HG03135 (cell line): Measurements from ENCODE around the gene KRTAP10-7.
"Not testable (repeated sequence)": the region's sequence is repeated elsewhere in the genome, so short reads cannot be mapped to it uniquely, and the experiment has no call there.

Source experiments
- ATAC-seq: cut with Tn5 transposase; IDR thresholded peaks from one replicate; pipeline ENCODE4 v1.9.1; 2021; ENCODE audit warnings: mild to moderate bottlenecking, moderate library complexity; ENCODE audit not compliant: unreplicated experiment

KRTAP10-7 gene

DNA sequence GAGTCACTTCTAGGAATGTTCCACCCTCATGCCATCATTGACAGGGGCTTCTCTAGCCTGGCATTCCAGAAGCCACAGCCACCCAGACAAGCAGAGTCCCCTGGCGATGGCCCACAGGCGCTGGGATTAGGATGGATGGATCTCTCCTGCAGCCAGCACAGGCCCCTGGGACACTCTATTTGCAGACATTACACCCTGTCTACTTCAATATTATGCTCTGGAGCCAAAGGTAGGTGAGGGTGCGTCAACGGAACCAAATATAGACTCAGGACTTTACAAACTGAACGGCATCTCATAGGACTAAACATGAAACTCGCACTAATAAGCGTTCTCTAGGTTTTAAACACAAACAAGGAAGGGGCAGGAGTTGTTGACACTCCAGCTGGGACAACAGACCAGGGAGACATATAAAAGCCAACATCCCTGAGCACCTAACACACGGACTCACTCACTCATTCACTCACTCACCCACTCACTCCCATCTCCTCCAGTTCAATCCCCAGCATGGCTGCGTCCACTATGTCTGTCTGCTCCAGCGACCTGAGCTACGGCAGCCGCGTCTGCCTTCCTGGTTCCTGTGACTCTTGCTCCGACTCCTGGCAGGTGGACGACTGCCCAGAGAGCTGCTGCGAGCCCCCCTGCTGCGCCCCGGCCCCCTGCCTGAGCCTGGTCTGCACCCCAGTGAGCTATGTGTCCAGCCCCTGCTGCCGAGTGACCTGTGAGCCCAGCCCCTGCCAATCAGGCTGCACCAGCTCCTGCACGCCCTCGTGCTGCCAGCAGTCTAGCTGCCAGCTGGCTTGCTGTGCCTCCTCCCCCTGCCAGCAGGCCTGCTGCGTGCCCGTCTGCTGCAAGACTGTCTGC is at the start of gene KRTAP10-7:
Gene KRTAP10-7, plus strand, starts transcription at position 480 of the 861 bp plus-strand sequence. Its CDS starts 25 bp downstream, at position 505.
- ATAC-seq = not testable (repeated sequence)

DNA sequence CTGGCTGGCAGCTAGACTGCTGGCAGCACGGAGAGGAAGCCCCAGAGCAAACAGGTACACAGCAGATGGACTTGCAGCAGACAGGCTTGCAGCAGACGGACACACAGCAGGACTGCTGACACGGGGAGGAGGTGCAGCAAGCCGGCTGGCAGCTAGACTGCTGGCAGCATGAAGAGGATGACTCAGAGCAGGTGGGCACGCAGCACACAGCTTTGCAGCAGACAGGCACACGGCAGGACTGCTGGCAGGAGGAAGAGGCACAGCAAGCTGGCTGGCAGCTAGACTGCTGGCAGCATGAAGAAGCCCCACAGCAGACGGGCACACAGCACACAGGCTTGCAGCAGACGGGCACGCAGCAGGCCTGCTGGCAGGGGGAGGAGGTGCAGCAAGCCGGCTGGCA is 49.6 kb upstream of the KRTAP10-7 start:
- ATAC-seq = no peak

GRCh38 chr21:44551340-44551961 is 48.9 kb upstream of the KRTAP10-7 start, which contains the start of gene KRTAP10-2:
KRTAP10-2 (minus strand) TSS chr21:44551505; CDS start chr21:44551458, 47 bp downstream.
- ATAC-seq = no peak

GRCh38 chr21:44552136-44552535 is 48.3 kb upstream of the KRTAP10-7 start:
- ATAC-seq = no peak

- ATAC-seq = no peak
Observed at GRCh38 chr21:44552681-44553080, 47.7 kb upstream of the KRTAP10-7 start.

DNA sequence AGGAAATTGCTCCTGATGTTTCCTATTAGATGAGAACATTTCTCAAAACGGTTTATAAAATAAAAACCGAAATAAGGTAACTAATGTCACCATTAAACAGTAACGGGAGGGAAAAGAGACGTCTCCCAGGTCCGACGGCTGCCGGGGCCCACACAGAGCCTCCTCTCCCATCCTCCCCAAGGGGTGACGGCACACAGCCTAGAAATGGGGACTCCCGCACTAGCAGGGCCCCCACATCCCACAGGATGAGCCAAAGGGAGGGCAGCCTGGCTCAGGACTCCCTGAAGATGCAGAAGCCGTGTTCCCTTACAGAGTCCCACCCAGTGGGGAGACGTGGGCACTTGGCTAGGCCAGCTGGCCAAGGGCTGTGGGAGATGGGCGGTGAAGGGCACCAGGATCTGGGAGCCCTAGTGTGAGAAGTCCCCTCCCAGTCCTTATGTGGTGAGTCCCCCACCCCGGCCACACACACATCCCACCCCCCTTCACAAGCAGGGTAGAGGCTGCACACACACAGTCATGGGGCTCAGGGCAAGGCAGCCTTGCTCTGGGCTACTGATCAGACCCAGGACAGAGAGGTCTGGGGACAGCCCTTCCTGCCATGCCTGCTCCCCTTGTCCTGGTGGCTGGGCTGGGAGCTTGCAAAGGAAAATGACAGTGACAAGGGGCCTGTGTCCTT is 45.1 kb upstream of the KRTAP10-7 start:
- no peak for ATAC-seq

DNA sequence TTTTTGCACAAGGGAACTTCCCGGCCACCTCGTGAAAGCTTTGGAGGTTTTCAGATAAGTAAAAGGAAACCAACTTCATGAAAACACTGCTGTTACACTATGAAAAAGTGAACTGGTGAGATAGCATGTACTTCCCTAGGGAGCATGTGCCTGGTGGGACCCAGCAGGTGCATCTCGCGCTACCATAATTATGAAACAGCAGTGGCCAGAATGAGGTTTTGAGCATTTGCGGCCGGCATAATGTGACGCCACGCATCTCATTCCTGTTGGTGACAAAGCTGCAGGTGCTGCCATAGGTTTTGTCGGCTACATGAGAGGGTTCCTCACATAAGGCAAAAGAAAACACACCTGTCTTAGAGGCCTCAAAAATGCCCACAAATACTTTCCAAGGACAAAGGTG is 43.5 kb upstream of the KRTAP10-7 start:
- ATAC-seq = no peak

DNA sequence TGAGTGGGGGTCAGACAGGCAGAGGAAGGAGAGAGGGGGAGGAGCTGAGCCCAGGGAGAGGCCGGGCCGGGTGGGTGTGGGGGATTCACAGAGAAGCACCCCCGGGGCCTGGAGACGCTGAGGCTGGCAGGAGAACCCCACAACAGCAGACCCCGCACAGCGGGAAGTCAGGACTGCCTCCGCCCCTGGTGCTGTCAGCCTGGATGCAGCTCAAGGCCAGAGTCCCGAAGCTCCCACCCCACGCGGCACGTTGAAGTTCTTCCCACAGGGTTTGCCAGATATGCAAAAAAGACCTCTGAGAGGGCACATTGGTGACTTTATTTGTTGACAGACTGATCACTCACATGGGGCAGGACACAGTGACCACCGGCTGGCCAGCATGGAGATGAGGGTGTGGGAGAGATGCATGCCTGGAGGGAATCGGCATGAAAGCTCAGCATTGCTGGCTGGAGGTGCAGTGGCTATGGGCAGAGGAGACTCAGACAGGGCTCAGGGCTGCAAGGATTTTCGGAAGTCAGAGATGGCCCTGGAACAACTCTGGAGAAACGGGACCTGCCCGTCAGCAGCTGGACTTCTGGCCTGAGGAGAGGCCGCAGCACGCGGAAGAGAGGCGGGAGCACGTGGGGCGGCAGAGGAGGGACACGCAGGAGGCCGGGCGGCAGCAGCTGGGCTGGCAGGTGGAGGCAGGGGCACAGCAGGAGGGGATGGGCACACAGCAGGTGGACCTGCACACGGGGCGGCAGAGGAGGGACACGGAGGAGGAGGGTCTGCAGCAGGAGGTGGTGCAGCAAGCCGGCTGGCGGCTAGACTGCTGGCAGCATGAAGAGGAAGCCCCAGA is 42.7 kb upstream of the KRTAP10-7 start:
- ATAC-seq = no peak

DNA sequence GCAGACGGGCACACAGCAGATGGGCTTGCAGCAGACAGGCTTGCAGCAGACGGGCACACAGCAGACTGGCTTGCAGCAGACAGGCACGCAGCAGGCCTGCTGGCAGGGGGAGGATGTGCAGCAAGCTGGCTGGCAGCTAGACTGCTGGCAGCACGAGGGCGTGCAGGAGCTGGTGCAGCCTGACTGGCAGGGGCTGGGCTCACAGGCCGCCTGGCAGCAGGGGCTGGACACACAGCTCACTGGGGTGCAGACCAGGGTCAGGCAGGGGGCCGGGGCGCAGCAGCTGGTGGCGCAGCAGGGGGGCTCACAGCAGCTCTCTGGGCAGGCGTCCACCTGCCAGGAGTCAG is 42.1 kb upstream of the KRTAP10-7 start:
- not testable (repeated sequence) for ATAC-seq

DNA sequence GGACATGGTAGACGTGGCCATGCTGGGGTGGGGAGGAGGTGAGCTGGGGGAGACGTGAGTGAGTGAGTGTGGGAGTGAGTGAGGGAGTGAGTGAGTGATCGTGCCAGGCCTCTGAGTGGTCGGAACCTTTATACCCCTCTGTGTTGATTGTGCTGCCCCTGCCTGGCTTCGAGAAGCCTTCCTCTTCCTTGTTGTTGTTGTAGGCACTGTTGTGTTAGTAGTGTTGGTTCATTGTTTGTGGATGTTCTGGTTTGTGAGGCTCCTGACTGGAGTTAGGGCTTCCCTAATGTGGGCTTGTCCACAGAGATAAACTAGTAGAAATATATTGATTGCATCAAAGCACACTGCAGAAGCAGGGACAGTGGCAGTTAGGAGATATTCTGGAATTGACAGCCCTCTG is 41.7 kb upstream of the KRTAP10-7 start, which contains the start of gene KRTAP10-3:
Gene KRTAP10-3, minus strand, starts transcription at position 101 of the 400 bp plus-strand sequence. Its CDS starts 80 bp downstream, at position 21.
- no peak for ATAC-seq

- ATAC-seq = no peak
Observed at GRCh38 chr21:44564099-44564498, 36.3 kb upstream of the KRTAP10-7 start.

- ATAC-seq = no peak
Observed at GRCh38 chr21:44564886-44565598, 35.4 kb upstream of the KRTAP10-7 start.

DNA sequence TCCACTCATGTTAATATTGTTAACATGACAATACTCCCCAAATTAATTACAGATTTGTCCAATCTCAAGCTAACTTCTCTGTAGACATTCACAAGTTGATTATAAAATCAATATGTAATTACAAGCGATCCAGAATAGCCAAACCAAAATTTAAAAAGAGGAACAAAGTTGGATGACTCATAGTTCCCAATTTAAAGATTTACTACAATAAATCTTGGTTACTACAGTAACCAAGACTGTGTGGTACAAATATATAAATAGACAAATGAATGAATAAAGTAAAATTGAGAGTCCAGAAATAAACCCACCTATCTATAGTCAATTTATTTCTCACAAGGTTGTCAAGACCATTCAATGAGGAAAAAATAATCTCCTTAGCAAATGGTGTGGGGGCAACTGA is 34.0 kb upstream of the KRTAP10-7 start:
- no peak for ATAC-seq

- ATAC-seq = no peak
Observed at GRCh38 chr21:44567481-44568171, 32.8 kb upstream of the KRTAP10-7 start.

GRCh38 chr21:44568261-44568660 is 32.1 kb upstream of the KRTAP10-7 start:
- ATAC-seq = no peak

DNA sequence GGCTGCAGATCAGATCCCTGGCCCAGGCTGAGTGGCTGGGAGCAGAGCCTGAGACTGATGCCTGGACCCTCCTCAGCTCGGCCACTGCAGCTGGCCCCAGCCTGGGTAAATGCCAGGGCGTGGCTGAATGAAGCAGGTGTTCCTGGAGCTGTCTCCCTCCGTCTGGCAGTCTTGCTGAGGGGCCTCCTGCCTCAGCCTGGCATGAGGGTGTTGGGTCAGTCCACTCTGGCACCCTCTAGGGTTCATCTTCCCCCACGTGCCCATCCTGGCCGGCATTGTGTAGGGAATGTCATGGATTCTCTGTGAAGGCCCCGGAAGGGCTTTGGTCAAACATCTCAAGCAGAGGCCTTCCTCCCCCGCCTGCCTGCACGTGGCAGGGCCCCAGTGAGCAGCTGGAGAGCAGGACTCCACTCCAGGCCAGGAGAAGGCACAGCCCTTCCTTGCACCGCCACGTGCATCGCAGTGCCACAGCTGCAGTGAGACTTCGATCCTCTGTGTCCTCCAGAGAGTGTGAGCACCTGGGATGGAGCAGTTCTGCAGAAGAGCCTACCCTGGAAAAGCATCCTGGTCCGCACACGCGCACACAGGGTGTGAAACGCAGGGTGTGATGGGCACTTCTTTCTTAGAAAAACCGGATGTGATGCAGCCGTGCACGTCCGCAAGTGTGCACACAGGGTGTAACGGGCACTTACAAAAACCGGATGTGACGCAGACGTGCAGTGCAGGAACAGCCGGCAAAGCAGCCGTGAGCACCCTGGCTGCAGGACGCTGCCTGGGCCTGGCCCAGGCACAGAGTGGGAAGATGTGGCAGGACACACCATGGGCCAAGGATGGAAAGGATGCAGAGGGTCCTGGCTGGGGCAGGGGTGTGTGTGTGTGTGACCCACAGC is 31.5 kb upstream of the KRTAP10-7 start:
- ATAC-seq = no peak

GRCh38 chr21:44569861-44570517 is 30.4 kb upstream of the KRTAP10-7 start:
- ATAC-seq = no peak

DNA sequence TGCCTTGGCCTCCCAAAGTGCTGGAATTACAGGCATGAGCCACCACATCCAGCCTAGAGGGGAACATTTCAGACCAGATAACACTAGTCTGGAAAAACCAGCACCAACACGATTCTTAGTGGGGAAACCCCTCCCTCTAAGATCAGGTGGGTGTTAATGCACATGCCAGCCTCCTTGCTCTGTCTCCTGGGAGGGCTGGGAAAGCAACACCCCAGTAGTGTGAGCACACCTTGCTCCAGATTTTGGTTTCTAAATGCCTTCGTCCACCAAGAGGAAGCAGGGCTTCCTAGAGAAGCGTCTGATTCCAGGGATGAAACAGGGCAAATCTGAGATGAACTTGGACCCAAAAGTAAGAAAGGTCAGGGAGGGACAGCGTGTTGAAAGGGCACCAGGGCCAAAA is 29.1 kb upstream of the KRTAP10-7 start:
- ATAC-seq = no peak
